Measurements from ENCODE around the gene GNAS.

The GNAS gene

GRCh38 chr20:58876437-58876836, 23.9 kb downstream of the GNAS start:
- H3K27ac ChIP-seq: no peak overlapping the region
- TF ChIP-seq ZFX (IDR thresholded peaks at IDR 0.05): no peak
- TF ChIP-seq CTCF (conservative IDR thresholded peaks at IDR 0.05): no peak

GRCh38 chr20:58877050-58877975, 24.8 kb downstream of the GNAS start:
- TF ChIP-seq ZFX (IDR thresholded peaks at IDR 0.05): no peak
- TF ChIP-seq CTCF (conservative IDR thresholded peaks at IDR 0.05): no peak
- H3K27ac ChIP-seq: no peak overlapping the region

- no peak overlapping the region for H3K27ac ChIP-seq
- TF ChIP-seq ZFX (IDR thresholded peaks at IDR 0.05): no peak
These were observed 25.5 kb downstream of the GNAS start for GRCh38 chr20:58877976-58878360.

GRCh38 chr20:58878399-58878798, 25.9 kb downstream of the GNAS start:
- TF ChIP-seq CTCF (conservative IDR thresholded peaks at IDR 0.05): no peak
- no peak for TF ChIP-seq ZFX (IDR thresholded peaks at IDR 0.05)
- no peak overlapping the region for H3K27ac ChIP-seq

GRCh38 chr20:58880441-58880840, 27.9 kb downstream of the GNAS start:
- H3K27ac ChIP-seq: no peak overlapping the region
- TF ChIP-seq CTCF (conservative IDR thresholded peaks at IDR 0.05) (no peak), ZFX (IDR thresholded peaks at IDR 0.05) (no peak)

GRCh38 chr20:58880994-58881752, 28.7 kb downstream of the GNAS start:
- TF ChIP-seq CTCF (conservative IDR thresholded peaks at IDR 0.05) (peak; percentile 52), ZFX (IDR thresholded peaks at IDR 0.05) (no peak)
- H3K27ac ChIP-seq: no peak overlapping the region

- TF ChIP-seq ZFX (IDR thresholded peaks at IDR 0.05) (no peak), CTCF (conservative IDR thresholded peaks at IDR 0.05) (no peak)
- H3K27ac ChIP-seq: no peak overlapping the region
These were observed 30.2 kb downstream of the GNAS start for GRCh38 chr20:58882704-58883089.

All from C4-2B (cell line).